Transverse colon (tissue), 4 donors: ENCODE results near the gene MAPK13.
"Not testable (repeated sequence)": the region's sequence is repeated elsewhere in the genome, so short reads cannot be mapped to it uniquely, and the experiment has no call there.

Source experiments
- CTCF ChIP-seq, 5 experiments: fragments of 200-600 bp in 3 of 5; fragments of 450-650 bp in 2 of 5; sonication (generic) in 3 of 5; IDR thresholded peaks; 1 replicate in 2 of 5; 2 replicates in 3 of 5; pipeline ENCODE4 v1.5.1; 2016 to 2017; ENCODE audit warnings: antibody characterized with exemption in 5 of 5, inconsistent platforms in 3 of 5, mild to moderate bottlenecking in 2 of 5, moderate library complexity in 1 of 5
- EP300 ChIP-seq: sonication (generic); formaldehyde crosslinking; IDR thresholded peaks from one replicate; pipeline ENCODE4 v1.6.1; 2017; ENCODE audit warnings: antibody characterized with exemption, low read depth
- POLR2A ChIP-seq: fragments of 450-650 bp; IDR thresholded peaks from one replicate; pipeline ENCODE4 v1.6.1; 2016; ENCODE audit warnings: antibody characterized with exemption, mild to moderate bottlenecking, moderate library complexity
- POLR2AphosphoS5 ChIP-seq, 3 donors: sonication (generic); formaldehyde crosslinking; IDR thresholded peaks; one replicate each; pipeline ENCODE4 v1.6.1; 2016; ENCODE audit warnings: antibody characterized with exemption in 3 of 3

GRCh38 chr6:36129334-36129733 lies 979 bp upstream of the MAPK13 start:
- not testable (repeated sequence) for TF ChIP-seq CTCF (IDR thresholded peaks at IDR 0.05); POLR2A; POLR2AphosphoS5 (IDR thresholded peaks at IDR 0.05); EP300
